ENCODE data around the gene LY86. TPM values are rescaled to one million over a fixed set of nuclear protein-coding genes. Genes with fewer than 3 reads are reported as not detected.

Gene LY86
- total and polyA plus RNA-seq, 9 of the 15 experiments (the other 6 are each of a cell fraction or from before 2014, with no cell fraction given), result 0.08 to 0.20 TPM; not detected in 7

GRCh38 chr6:6683969-6684833, 95.7 kb downstream of the LY86 start (continued):
- no peak for TF ChIP-seq BMI1 (IDR thresholded peaks at IDR 0.05; ENCODE audit: low read length)
- TF ChIP-seq, protein P1, sequence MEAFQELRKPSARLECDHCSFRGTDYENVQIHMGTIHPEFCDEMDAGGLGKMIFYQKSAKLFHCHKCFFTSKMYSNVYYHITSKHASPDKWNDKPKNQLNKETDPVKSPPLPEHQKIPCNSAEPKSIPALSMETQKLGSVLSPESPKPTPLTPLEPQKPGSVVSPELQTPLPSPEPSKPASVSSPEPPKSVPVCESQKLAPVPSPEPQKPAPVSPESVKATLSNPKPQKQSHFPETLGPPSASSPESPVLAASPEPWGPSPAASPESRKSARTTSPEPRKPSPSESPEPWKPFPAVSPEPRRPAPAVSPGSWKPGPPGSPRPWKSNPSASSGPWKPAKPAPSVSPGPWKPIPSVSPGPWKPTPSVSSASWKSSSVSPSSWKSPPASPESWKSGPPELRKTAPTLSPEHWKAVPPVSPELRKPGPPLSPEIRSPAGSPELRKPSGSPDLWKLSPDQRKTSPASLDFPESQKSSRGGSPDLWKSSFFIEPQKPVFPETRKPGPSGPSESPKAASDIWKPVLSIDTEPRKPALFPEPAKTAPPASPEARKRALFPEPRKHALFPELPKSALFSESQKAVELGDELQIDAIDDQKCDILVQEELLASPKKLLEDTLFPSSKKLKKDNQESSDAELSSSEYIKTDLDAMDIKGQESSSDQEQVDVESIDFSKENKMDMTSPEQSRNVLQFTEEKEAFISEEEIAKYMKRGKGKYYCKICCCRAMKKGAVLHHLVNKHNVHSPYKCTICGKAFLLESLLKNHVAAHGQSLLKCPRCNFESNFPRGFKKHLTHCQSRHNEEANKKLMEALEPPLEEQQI (IDR thresholded peaks at IDR 0.05), result no peak; the same call in 1 of the 2 replicates
- no peak for TF ChIP-seq POLR2A (conservative IDR thresholded peaks at IDR 0.05)
- TF ChIP-seq COPS2 (conservative IDR thresholded peaks at IDR 0.05), result no peak
- TF ChIP-seq ZNF347 (CRISPR knock-in tag; IDR thresholded peaks at IDR 0.05; ENCODE audit: low read depth), result no peak
- TF ChIP-seq ZNF511 (CRISPR knock-in tag; IDR thresholded peaks at IDR 0.05), result no peak
- TF ChIP-seq CHD1 (IDR thresholded peaks at IDR 0.05; ENCODE audit: low read length), result no peak
- TF ChIP-seq SIX5 (IDR thresholded peaks at IDR 0.05; ENCODE audit: borderline replicate concordance in 1 of 2, insufficient read depth in 1 of 2, low read depth in 1 of 2, low read length in 2 of 2), result no peak
- TF ChIP-seq CTBP1 (IDR thresholded peaks at IDR 0.05; ENCODE audit: borderline replicate concordance), result peak; percentile 84; the same call in 1 of the 2 replicates
- TF ChIP-seq KAT7 (CRISPR knock-in tag; IDR thresholded peaks at IDR 0.05; ENCODE audit: borderline replicate concordance), result peak; percentile 98
- TF ChIP-seq HMG20A (CRISPR knock-in tag; conservative IDR thresholded peaks at IDR 0.05), result no peak
- no peak for TF ChIP-seq HLTF (IDR thresholded peaks at IDR 0.05)
- 0 out of 2 replicates have a peak, but pooled peaks have one; percentile 42 for TF ChIP-seq ZNF175 (CRISPR knock-in tag; IDR thresholded peaks at IDR 0.05; ENCODE audit: low read depth)
- TF ChIP-seq ZNF707 (CRISPR knock-in tag; conservative IDR thresholded peaks at IDR 0.05), result no peak
- TF ChIP-seq HCFC1 (IDR thresholded peaks at IDR 0.05; ENCODE audit: low read depth, low read length), result no peak
- no peak for TF ChIP-seq SRSF9 (IDR thresholded peaks at IDR 0.05; ENCODE audit: borderline replicate concordance, low read depth, low read length)
- peak; percentile 47; the same call in 1 of the 2 replicates for TF ChIP-seq ZBTB12 (CRISPR knock-in tag; IDR thresholded peaks at IDR 0.05)
- TF ChIP-seq XRCC3 (IDR thresholded peaks at IDR 0.05), result no peak
- TF ChIP-seq, protein P2, sequence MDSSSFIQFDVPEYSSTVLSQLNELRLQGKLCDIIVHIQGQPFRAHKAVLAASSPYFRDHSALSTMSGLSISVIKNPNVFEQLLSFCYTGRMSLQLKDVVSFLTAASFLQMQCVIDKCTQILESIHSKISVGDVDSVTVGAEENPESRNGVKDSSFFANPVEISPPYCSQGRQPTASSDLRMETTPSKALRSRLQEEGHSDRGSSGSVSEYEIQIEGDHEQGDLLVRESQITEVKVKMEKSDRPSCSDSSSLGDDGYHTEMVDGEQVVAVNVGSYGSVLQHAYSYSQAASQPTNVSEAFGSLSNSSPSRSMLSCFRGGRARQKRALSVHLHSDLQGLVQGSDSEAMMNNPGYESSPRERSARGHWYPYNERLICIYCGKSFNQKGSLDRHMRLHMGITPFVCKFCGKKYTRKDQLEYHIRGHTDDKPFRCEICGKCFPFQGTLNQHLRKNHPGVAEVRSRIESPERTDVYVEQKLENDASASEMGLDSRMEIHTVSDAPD (CRISPR knock-in tag; IDR thresholded peaks at IDR 0.05), result no peak
- no peak for TF ChIP-seq NR3C1 (CRISPR knock-in tag; IDR thresholded peaks at IDR 0.05)
- TF ChIP-seq ZNF280B (CRISPR knock-in tag; IDR thresholded peaks at IDR 0.05), result no peak
- no peak for TF ChIP-seq BRCA1 (IDR thresholded peaks at IDR 0.05)
- TF ChIP-seq BRCA1 (CRISPR knock-in tag; IDR thresholded peaks at IDR 0.05), result no peak
